Fibroblast of lung (primary cell): ENCODE data around the gene EWSR1.

Source experiments
- EZH2 ChIP-seq: IDR thresholded peaks from 2 replicates; pipeline ENCODE4 v1.5.1; 2012; ENCODE audit warnings: low read length, control low read depth, mild to moderate bottlenecking; ENCODE audit errors: missing control alignments
- TF ChIP-seq, protein P1 (sequence below), 2 donors: IDR thresholded peaks in 1 of 2; conservative IDR thresholded peaks in 1 of 2; 1 replicate in 1 of 2; 2 replicates in 1 of 2; pipeline ENCODE4 v1.5.1; 2011 to 2012; ENCODE audit warnings: low read length in 2 of 2, control low read depth in 1 of 2, inconsistent platforms in 1 of 2, low read depth in 1 of 2, mild to moderate bottlenecking in 1 of 2

DNA sequence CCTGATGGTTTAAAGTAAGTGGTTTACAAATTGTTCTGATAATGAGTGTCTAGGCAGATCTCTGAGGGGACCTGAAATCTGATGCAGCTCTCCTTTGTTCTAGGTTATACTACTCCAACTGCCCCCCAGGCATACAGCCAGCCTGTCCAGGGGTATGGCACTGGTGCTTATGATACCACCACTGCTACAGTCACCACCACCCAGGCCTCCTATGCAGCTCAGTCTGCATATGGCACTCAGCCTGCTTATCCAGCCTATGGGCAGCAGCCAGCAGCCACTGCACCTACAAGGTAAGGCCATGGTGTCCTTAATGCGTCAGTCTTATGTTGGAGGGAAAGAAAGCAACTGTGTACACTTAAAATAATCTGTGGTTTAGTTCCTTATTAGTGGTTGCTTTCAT, 9.9 kb downstream of the EWSR1 start:
- TF ChIP-seq, protein P1, sequence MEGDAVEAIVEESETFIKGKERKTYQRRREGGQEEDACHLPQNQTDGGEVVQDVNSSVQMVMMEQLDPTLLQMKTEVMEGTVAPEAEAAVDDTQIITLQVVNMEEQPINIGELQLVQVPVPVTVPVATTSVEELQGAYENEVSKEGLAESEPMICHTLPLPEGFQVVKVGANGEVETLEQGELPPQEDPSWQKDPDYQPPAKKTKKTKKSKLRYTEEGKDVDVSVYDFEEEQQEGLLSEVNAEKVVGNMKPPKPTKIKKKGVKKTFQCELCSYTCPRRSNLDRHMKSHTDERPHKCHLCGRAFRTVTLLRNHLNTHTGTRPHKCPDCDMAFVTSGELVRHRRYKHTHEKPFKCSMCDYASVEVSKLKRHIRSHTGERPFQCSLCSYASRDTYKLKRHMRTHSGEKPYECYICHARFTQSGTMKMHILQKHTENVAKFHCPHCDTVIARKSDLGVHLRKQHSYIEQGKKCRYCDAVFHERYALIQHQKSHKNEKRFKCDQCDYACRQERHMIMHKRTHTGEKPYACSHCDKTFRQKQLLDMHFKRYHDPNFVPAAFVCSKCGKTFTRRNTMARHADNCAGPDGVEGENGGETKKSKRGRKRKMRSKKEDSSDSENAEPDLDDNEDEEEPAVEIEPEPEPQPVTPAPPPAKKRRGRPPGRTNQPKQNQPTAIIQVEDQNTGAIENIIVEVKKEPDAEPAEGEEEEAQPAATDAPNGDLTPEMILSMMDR (conservative IDR thresholded peaks at IDR 0.05 in 1 of 2, IDR thresholded peaks at IDR 0.05 in 1 of 2; ENCODE audit: low read depth in 1 of 2, low read length in 2 of 2): no peak
- no peak for TF ChIP-seq EZH2
